Middle frontal gyrus (tissue), 1 donor: ENCODE data around the gene CPSF4L.

ENCODE experiments used
- DNase-seq: peaks from one replicate; pipeline ENCODE4 v3.0.0-alpha.2; 2015; ENCODE audit warnings: low spot score; ENCODE audit errors: extremely low spot score

Gene CPSF4L

GRCh38 chr17:73232587-73233373 is 28.9 kb downstream of the CPSF4L start:
- DNase-seq = no peak

DNA sequence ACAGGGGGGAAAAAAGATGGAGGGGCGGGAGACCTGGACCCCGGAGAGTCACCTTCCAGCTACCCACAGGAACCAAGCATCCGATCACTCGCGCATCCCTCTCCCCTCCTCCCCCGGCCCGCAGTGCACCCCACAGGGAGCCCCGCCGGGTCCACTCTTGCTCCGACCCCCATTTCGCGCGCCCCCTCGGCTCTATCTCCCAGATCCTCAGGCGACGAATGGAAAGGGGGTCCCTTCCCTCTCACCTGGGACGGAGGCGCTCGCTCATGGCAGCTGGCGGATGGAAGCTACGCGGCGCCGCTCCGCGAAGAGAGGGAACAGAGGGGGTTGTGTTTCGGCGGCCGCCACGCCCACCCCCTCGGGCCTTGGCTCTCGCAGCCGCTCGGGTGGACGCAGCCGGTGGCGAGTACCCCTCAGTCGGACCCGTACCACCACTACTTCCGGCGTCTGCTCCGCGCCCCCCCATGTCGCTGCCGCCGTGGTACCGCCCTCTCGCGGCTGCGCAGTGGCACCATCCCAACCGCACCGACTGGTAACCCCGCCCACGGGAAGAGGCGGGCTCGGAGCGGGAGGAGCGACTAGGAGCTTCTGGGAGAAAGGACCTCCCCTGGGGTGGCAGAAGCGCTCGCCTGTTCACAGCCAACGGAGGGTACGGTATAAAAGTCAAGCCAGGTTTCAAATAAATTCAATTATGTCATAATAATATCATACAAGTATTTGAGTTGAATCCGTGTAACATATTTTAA is 29.7 kb downstream of the CPSF4L start:
- DNase-seq = peak; percentile 92

GRCh38 chr17:73231395-73231794 is 30.3 kb downstream of the CPSF4L start:
- no peak for DNase-seq

- DNase-seq = no peak
These were observed 31.6 kb downstream of the CPSF4L start for GRCh38 chr17:73230088-73230487.

- no peak for DNase-seq
These were observed 32.9 kb downstream of the CPSF4L start for GRCh38 chr17:73228748-73229236.

- DNase-seq = no peak
These were observed 33.7 kb downstream of the CPSF4L start for GRCh38 chr17:73227944-73228343.

DNA sequence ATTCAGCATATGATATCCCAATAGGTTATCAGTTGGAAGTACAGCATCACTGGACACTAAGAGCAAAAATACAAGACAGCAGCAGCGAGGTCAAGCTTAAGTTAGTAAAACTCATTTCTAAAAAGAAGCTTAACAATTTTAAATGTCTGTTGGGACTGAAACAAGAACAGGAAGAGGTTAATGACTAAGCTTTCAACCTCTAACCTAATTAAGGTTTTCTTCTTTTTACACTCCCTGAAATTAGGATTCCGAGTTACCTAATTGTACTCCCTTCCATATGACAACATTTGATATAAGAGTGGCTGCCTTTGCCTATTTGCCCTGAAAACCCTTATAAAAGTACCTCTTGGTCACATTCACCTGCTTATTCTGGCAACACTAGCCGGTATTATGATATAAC is 34.3 kb downstream of the CPSF4L start:
- no peak for DNase-seq

DNA sequence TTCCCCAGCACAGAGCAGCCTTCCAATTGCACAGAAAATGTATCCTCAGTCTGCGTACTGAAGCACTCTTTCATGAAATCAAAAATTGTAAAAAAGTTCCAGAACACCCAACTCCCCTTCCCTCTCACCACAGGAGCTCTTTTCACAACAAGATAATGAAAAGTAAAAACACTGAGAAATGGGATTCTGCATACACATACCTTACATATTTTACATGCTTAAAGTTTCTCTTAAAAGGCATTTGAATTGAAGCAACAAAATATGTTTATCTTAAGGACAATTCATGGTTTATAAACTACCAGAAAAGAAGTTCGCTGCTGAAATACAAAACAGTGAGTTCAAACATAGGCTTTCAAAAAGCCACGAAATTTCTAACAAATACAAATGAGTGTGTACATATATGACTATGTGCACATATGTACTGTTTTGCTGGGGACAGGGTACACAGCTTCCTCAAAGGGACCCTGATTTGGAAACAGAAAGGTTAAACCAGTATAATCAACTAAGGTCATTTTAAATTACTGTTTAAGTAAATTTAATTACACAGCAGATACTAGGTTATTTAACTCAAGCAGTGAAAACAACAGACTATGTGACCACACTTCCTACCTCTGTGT is 35.0 kb downstream of the CPSF4L start:
- no peak for DNase-seq

GRCh38 chr17:73224663-73225305 is 36.9 kb downstream of the CPSF4L start:
- no peak for DNase-seq

DNA sequence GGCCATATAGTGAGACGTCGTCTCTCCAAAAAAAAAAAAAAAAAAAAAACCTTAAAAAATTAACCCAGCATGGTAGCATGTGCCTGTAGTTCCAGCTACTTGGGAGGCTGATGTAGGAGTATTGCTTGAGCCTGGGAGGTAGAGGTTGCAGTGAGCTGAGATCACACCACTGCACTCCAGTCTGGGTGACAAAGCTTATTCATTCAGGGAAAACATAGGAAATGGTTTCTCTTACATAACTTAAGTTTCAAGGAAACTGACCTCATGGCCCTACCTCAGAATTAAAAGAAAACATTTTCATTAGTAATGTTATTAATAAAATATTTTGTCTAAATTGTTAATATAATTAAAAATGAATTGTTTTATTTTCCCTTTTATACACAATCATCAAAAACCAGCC is 37.4 kb downstream of the CPSF4L start:
- DNase-seq = no peak

DNA sequence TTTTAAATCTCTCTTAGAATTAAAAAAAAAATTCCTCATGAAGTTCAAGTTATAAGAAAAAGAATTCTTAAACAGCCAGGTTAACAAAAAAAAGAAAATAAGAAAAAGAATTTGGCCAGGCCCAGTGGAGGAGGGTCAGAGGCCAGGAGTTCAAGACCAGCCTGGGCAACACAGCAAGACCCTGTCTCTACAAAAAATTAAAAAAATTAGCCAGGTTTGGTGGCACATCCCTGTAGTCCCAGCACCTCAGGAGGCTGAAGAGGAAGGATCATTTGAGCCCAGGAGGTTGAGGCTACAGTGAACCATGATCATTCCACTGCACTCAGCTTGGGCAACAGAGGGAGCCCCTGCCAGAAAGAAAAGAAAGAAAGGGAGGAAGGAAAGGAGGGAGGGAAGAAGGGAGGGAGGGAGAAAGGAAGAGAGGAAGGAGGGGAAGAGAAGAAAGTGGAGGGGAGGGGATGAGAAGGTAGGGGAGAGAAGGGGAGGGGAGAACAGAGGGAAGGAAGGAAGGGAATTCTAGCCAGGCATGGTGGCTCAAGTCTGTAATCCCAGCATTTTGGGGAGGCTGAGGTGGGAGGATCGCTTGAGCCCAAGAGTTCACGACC is 38.0 kb downstream of the CPSF4L start:
- no peak for DNase-seq

DNA sequence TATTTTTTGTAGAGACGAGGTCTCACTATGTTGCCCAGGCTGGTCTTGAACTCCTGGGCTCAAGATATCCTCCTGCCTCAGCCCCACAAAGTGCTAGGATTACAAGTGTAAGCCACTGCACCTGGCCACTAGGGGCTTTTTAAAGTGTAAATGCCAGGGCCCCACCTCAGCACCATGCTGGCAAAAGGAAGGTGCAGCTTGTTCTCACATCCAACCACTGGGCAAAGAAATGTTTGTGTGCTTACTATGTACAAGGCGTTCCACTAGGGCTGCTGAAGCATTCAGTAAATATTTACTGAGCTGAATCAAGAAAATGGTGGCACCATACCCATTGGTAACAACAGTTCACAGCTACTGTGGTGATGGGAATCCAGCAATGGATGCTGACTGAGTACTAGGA is 46.2 kb downstream of the CPSF4L start:
- DNase-seq = no peak

- DNase-seq = no peak
These were observed 46.8 kb downstream of the CPSF4L start for GRCh38 chr17:73214851-73215250.

- DNase-seq = no peak
These were observed 47.7 kb downstream of the CPSF4L start for GRCh38 chr17:73214008-73214407.

DNA sequence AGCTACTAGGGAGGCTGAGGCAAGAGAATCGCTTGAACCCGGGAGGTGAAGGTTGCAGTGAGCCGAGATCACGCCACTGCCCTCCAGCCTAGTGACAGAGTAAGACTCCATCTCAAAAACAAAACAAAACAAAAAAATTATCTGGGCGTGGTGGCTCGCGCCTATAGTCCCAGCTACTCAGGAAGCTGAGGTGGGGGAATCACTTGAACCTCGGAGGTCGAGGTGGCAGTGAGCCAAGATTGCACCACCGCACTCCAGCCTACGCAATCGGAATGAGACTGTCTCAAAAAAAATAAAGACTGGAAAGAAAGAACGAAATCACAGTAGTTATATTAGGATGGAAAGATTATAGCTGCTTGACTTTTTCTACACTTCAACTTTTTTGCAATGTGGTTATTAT is 49.9 kb downstream of the CPSF4L start:
- DNase-seq = no peak

- no peak for DNase-seq
These were observed 51.5 kb downstream of the CPSF4L start for GRCh38 chr17:73210002-73210678.

GRCh38 chr17:73209436-73209835 is 52.2 kb downstream of the CPSF4L start:
- DNase-seq = no peak

- no peak for DNase-seq
These were observed 53.4 kb downstream of the CPSF4L start for GRCh38 chr17:73208139-73208827.

GRCh38 chr17:73205459-73205961 is 56.2 kb downstream of the CPSF4L start:
- DNase-seq = no peak
